ENCODE results near the gene OR2T3. TPM values are rescaled to one million over a fixed set of nuclear protein-coding genes. Genes with fewer than 3 reads are reported as not detected.
"Not testable (repeated sequence)": the region's sequence is repeated elsewhere in the genome, so short reads cannot be mapped to it uniquely, and the experiment has no call there.

OR2T3 gene
- total RNA-seq, 2 donors from 2014 or later = not detected

- intact Hi-C loops (cut with DNase I, micrococcal nuclease); DNase-seq: not testable (repeated sequence)
- peak; percentile 22 for ATAC-seq
Observed at GRCh38 chr1:248455045-248455444, 18.1 kb upstream of the OR2T3 start.

DNA sequence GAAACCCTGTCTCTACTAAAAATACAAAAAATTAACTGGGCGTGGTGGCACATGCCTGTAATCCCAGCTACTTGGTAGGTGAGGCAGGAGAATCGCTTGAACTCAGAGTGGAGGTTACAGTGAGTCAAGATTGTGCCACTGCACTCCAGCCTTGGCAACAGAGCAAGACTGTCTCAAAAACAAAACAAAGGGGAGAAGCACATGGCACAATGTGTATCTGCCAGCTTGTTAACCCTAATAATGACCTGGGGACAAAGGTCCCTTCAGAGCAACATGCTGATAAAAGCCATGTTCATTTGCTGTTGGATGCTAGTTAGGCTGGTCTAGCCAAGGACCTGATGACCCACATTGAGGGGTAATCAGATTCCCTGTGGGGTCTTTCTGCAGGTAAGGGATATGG is 16.5 kb upstream of the OR2T3 start:
- DNase-seq; intact Hi-C loops (cut with DNase I, micrococcal nuclease); ATAC-seq: not testable (repeated sequence)

DNA sequence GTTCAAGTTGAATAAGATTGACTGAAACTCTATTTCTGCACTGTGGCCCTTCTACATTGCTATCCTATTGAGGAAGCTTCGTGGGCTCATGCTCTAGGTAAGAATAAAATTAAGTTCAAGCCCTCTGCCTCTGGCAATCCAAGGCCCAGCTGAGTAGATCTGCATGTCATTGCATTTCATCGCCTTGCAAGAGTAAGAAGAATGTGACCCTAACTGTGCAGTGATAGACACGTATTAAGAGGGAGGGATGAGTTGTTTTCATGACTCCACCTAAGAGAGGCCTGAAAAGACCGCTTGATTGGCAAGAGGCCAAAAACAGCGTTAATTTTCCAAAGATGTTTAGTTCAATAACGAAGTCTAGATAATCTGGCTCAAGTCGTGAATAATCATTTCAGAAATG is 14.0 kb upstream of the OR2T3 start:
- DNase-seq; ATAC-seq; intact Hi-C loops (cut with DNase I, micrococcal nuclease): not testable (repeated sequence)

DNA sequence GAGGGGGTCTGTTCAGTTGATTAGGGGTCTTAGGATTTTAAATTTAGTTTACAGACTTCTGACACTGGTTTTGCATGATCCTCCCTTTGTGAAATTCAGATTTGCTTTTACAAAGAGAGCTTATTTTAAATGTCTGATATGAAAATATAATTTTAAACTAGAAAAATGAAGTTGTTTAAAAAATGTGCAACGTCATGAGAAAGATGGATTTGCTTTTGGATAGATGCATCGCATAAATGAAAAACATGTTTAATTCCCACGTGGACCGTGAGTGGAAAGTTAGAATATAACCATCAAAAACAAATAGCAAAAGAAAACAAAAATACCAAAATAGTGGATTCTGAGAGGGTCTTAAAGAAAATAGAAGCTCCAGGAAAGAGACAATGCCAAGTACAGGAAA is 2.0 kb upstream of the OR2T3 start:
- intact Hi-C loops (cut with DNase I, micrococcal nuclease) = no loop called here
- DNase-seq (no peak), ATAC-seq (no peak)

DNA sequence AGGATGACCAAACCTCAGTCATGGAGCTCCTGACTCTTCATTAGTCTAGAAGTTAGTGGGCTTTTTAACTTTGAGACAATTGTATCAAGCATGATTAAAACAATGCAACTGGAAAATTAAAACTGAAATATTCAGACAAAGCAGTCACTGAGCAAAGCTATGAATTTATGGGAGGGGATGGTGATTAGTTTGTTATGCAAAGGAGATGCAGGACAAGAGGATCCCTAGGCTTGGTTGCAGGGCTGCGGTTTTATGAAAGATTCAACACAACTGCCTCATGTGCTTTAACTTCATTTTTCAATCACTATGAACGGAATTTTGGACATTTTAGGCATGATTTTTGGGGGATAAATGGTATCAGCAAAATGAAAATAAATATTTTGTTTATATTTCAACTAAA is 1.0 kb upstream of the OR2T3 start:
- intact Hi-C loops (cut with DNase I, micrococcal nuclease); DNase-seq; ATAC-seq: not testable (repeated sequence)

- ATAC-seq; intact Hi-C loops (cut with DNase I, micrococcal nuclease); DNase-seq: not testable (repeated sequence)
Observed at GRCh38 chr1:248475660-248476059, 2.5 kb downstream of the OR2T3 start.

- DNase-seq; intact Hi-C loops (cut with DNase I, micrococcal nuclease); ATAC-seq: not testable (repeated sequence)
Observed at GRCh38 chr1:248481686-248482579, 8.8 kb downstream of the OR2T3 start.

GRCh38 chr1:248488289-248488688 is 15.1 kb downstream of the OR2T3 start, which contains the start of gene OR2T5:
TSS of gene OR2T5 (plus strand) at chr1:248488589. CDS start at chr1:248488589, 0 bp downstream.
- ATAC-seq; DNase-seq; intact Hi-C loops (cut with DNase I, micrococcal nuclease): not testable (repeated sequence)

GRCh38 chr1:248496661-248497060 is 23.5 kb downstream of the OR2T3 start:
- DNase-seq; intact Hi-C loops (cut with DNase I, micrococcal nuclease); ATAC-seq: not testable (repeated sequence)

GRCh38 chr1:248500305-248501035 is 27.3 kb downstream of the OR2T3 start:
- ATAC-seq; intact Hi-C loops (cut with DNase I, micrococcal nuclease): not testable (repeated sequence)

DNA sequence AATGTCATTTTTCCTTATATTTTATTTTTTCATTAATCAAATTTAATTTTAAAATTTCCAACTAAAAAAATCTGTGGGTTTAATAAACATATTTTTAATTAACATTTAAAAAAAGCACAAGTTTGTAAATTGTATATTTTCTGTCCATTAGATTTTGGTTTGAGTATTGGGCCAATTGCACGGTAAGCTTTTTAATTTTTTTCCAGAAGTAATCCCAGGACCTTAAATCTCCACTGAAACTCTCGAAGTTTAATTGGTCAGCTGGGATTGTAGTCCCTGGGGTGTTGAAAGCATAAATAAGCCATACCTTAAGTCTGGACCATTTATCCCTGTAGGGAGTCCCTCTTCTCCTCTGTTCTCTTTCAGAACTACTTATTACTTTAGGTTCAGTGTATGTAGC is 34.6 kb downstream of the OR2T3 start, which contains the start of gene OR2G6:
Gene OR2G6, plus strand, starts transcription at position 301 of the 400 bp plus-strand sequence. CDS start 13,574 bp downstream, outside the sequence.
- intact Hi-C loops (cut with DNase I, micrococcal nuclease); DNase-seq; ATAC-seq: not testable (repeated sequence)

More at GRCh38 chr1:248500305-248501035, 27.3 kb downstream of the OR2T3 start:
- not testable (repeated sequence) for DNase-seq

DNA sequence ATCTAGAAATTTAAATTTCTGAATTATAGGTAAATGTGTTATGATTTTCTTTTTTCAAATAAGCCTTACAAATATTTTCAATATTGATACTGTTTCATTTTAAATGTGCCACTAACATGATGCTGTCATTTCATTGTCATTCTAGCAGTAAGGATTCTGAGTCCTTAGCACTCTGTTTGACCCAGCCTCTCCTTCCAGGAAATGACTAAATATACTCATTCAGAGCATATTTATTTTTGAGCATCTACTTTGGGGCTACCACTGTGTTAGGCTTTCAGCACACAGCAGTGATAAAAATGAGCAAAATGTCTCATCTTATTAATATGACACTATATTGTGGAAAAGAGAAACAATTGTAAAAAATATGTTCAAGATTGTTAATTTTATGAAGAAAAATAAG is 37.1 kb downstream of the OR2T3 start:
- intact Hi-C loops (cut with DNase I, micrococcal nuclease); ATAC-seq: not testable (repeated sequence)

GRCh38 chr1:248521856-248522255 is 48.7 kb downstream of the OR2T3 start:
- no peak for ATAC-seq
- DNase-seq = no peak
- intact Hi-C loops (cut with DNase I, micrococcal nuclease) = no loop called here

More for the DNA sequence above, 37.1 kb downstream of the OR2T3 start:
- DNase-seq = not testable (repeated sequence)

Other genes with a start within 250 kb of the OR2T3 start
- not detected for gene OR2M4, start 241.9 kb upstream of the OR2T3 start, total RNA-seq
- not detected for gene OR2T33, start 195.4 kb upstream of the OR2T3 start, total RNA-seq
- gene OR2T12, start 169.9 kb upstream of the OR2T3 start, total RNA-seq = not detected
- not detected for gene OR2M7, start 148.8 kb upstream of the OR2T3 start, total RNA-seq
- gene OR14C36, start 124.6 kb upstream of the OR2T3 start, total RNA-seq = not detected
- gene OR2T4, start 111.7 kb upstream of the OR2T3 start, total RNA-seq = not detected
- not detected for gene OR2T6, start 97.6 kb upstream of the OR2T3 start, total RNA-seq
- not detected for gene OR2T1, start 70.3 kb upstream of the OR2T3 start, total RNA-seq
- not detected for gene OR2T2, start 27.7 kb upstream of the OR2T3 start, total RNA-seq
- gene OR2T5, start 15.2 kb downstream of the OR2T3 start, total RNA-seq = not detected
- not detected for gene OR2G6, start 34.7 kb downstream of the OR2T3 start, total RNA-seq
- gene OR2T29, start 89.4 kb downstream of the OR2T3 start, total RNA-seq = not detected
- not detected for gene OR2T34, start 101.4 kb downstream of the OR2T3 start, total RNA-seq
- not detected for gene OR2T10, start 124.3 kb downstream of the OR2T3 start, total RNA-seq
- not detected for gene OR2T11, start 161.7 kb downstream of the OR2T3 start, total RNA-seq
- not detected for gene OR2T35, start 171.9 kb downstream of the OR2T3 start, total RNA-seq
- gene OR2T27, start 182.2 kb downstream of the OR2T3 start, total RNA-seq = not detected
- not detected for gene OR14I1, start 229.4 kb downstream of the OR2T3 start, total RNA-seq